Liver (tissue), 3 donors: ENCODE measurements around the gene C11orf98.

Source experiments
- EGR1 ChIP-seq, 2 donors: IDR thresholded peaks; 2 replicates each; pipeline ENCODE4 v1.6.1; 2016 to 2018; ENCODE audit warnings: antibody characterized with exemption in 2 of 2, low read depth in 2 of 2
- FOXA1 ChIP-seq: IDR thresholded peaks from 2 replicates; pipeline ENCODE4 v1.6.1; 2016; ENCODE audit warnings: antibody characterized with exemption
- GABPA ChIP-seq, 2 donors: IDR thresholded peaks in 1 of 2; conservative IDR thresholded peaks in 1 of 2; 2 replicates each; pipeline ENCODE4 v1.6.1; 2016; ENCODE audit warnings: antibody characterized with exemption in 2 of 2, mild to moderate bottlenecking in 1 of 2, moderate library complexity in 1 of 2
- JUND ChIP-seq, 2 donors: IDR thresholded peaks; 2 replicates each; pipeline ENCODE4 v1.6.1; 2016; ENCODE audit warnings: antibody characterized with exemption in 2 of 2
- NR2F2 ChIP-seq: IDR thresholded peaks from 2 replicates; pipeline ENCODE4 v1.6.1; 2016; ENCODE audit warnings: antibody characterized with exemption
- RAD21 ChIP-seq, 2 donors: IDR thresholded peaks; 2 replicates each; pipeline ENCODE4 v1.6.1; 2016; ENCODE audit warnings: antibody characterized with exemption in 2 of 2, mild to moderate bottlenecking in 2 of 2
- RXRA ChIP-seq, 2 donors: IDR thresholded peaks; 2 replicates each; pipeline ENCODE4 v1.6.1; 2017 to 2018; ENCODE audit warnings: antibody characterized with exemption in 2 of 2, mild to moderate bottlenecking in 1 of 2
- SP1 ChIP-seq: IDR thresholded peaks from 2 replicates; pipeline ENCODE4 v1.6.1; 2018; ENCODE audit warnings: antibody characterized with exemption, mild to moderate bottlenecking
- TAF1 ChIP-seq: conservative IDR thresholded peaks from 2 replicates; pipeline ENCODE4 v1.6.1; 2016; ENCODE audit warnings: antibody characterized with exemption, mild to moderate bottlenecking
- TF ChIP-seq, protein P1 (sequence below): IDR thresholded peaks from 2 replicates; pipeline ENCODE4 v1.6.1; 2016; ENCODE audit warnings: antibody characterized with exemption, mild to moderate bottlenecking
- TF ChIP-seq, protein P2 (sequence below): fragments of 150-350 bp; IDR thresholded peaks from 2 replicates; pipeline ENCODE4 v1.5.1; 2017; ENCODE audit warnings: improper control_type of control experiment, low read depth, low read length; ENCODE audit not compliant: missing input control
- TF ChIP-seq, protein P3 (sequence below): IDR thresholded peaks from 2 replicates; pipeline ENCODE4 v1.6.1; 2016; ENCODE audit warnings: antibody characterized with exemption
- TF ChIP-seq, protein P4 (sequence below): IDR thresholded peaks from 2 replicates; pipeline ENCODE4 v1.6.1; 2016; ENCODE audit warnings: antibody characterized with exemption
- donor health status: healthy.
- donor health status: healthy.

GRCh38 chr11:62622476-62623089 lies 42.4 kb downstream of the C11orf98 start:
- TF ChIP-seq, protein P1, sequence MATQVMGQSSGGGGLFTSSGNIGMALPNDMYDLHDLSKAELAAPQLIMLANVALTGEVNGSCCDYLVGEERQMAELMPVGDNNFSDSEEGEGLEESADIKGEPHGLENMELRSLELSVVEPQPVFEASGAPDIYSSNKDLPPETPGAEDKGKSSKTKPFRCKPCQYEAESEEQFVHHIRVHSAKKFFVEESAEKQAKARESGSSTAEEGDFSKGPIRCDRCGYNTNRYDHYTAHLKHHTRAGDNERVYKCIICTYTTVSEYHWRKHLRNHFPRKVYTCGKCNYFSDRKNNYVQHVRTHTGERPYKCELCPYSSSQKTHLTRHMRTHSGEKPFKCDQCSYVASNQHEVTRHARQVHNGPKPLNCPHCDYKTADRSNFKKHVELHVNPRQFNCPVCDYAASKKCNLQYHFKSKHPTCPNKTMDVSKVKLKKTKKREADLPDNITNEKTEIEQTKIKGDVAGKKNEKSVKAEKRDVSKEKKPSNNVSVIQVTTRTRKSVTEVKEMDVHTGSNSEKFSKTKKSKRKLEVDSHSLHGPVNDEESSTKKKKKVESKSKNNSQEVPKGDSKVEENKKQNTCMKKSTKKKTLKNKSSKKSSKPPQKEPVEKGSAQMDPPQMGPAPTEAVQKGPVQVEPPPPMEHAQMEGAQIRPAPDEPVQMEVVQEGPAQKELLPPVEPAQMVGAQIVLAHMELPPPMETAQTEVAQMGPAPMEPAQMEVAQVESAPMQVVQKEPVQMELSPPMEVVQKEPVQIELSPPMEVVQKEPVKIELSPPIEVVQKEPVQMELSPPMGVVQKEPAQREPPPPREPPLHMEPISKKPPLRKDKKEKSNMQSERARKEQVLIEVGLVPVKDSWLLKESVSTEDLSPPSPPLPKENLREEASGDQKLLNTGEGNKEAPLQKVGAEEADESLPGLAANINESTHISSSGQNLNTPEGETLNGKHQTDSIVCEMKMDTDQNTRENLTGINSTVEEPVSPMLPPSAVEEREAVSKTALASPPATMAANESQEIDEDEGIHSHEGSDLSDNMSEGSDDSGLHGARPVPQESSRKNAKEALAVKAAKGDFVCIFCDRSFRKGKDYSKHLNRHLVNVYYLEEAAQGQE = no peak
- TF ChIP-seq, protein P2, sequence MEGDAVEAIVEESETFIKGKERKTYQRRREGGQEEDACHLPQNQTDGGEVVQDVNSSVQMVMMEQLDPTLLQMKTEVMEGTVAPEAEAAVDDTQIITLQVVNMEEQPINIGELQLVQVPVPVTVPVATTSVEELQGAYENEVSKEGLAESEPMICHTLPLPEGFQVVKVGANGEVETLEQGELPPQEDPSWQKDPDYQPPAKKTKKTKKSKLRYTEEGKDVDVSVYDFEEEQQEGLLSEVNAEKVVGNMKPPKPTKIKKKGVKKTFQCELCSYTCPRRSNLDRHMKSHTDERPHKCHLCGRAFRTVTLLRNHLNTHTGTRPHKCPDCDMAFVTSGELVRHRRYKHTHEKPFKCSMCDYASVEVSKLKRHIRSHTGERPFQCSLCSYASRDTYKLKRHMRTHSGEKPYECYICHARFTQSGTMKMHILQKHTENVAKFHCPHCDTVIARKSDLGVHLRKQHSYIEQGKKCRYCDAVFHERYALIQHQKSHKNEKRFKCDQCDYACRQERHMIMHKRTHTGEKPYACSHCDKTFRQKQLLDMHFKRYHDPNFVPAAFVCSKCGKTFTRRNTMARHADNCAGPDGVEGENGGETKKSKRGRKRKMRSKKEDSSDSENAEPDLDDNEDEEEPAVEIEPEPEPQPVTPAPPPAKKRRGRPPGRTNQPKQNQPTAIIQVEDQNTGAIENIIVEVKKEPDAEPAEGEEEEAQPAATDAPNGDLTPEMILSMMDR = no peak
- TF ChIP-seq GABPA (IDR thresholded peaks at IDR 0.05 in 1 of 2, conservative IDR thresholded peaks at IDR 0.05 in 1 of 2) = no peak
- TF ChIP-seq, protein P3, sequence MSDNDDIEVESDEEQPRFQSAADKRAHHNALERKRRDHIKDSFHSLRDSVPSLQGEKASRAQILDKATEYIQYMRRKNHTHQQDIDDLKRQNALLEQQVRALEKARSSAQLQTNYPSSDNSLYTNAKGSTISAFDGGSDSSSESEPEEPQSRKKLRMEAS = no peak
- TF ChIP-seq NR2F2 = no peak
- TF ChIP-seq SP1 = no peak
- TF ChIP-seq FOXA1 = no peak
- TF ChIP-seq TAF1 = no peak
- TF ChIP-seq EGR1 (IDR thresholded peaks at IDR 0.05; ENCODE audit: low read depth in 2 of 2) = no peak
- TF ChIP-seq, protein P4, sequence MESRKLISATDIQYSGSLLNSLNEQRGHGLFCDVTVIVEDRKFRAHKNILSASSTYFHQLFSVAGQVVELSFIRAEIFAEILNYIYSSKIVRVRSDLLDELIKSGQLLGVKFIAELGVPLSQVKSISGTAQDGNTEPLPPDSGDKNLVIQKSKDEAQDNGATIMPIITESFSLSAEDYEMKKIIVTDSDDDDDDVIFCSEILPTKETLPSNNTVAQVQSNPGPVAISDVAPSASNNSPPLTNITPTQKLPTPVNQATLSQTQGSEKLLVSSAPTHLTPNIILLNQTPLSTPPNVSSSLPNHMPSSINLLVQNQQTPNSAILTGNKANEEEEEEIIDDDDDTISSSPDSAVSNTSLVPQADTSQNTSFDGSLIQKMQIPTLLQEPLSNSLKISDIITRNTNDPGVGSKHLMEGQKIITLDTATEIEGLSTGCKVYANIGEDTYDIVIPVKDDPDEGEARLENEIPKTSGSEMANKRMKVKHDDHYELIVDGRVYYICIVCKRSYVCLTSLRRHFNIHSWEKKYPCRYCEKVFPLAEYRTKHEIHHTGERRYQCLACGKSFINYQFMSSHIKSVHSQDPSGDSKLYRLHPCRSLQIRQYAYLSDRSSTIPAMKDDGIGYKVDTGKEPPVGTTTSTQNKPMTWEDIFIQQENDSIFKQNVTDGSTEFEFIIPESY = no peak
- TF ChIP-seq RXRA (IDR thresholded peaks at IDR 0.05) = no peak
- TF ChIP-seq JUND (IDR thresholded peaks at IDR 0.05) = no peak
- no peak for TF ChIP-seq RAD21 (IDR thresholded peaks at IDR 0.05)
